HG03280 (cell line): ENCODE measurements around the gene LRRK1.

Experiments
- ATAC-seq: cut with Tn5 transposase; IDR thresholded peaks from one replicate; pipeline ENCODE4 v1.9.1; 2021; ENCODE audit warnings: mild to moderate bottlenecking, moderate library complexity; ENCODE audit not compliant: unreplicated experiment

Gene LRRK1

DNA sequence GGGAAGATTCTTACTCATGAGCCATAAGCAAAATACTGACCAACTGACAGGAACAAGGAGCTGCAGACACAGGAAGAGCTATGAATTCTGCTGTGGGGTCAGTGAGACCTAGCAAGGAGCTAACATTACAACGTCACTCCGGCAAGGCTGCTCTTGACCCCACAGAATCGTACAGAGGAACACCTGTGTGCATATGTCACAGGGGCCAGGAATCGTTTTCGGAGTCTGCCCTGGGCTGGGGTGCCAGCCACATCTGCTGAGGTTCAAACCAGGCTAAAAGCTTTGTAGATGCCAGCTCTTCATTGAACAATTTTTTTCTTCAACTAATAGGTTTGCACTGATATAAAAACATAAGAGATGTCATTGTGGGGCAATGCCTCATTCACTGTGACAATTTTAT is 82.6 kb downstream of the LRRK1 start:
- no peak for ATAC-seq

- no peak for ATAC-seq
Measured at GRCh38 chr15:101003081-101003480, 83.9 kb downstream of the LRRK1 start.

DNA sequence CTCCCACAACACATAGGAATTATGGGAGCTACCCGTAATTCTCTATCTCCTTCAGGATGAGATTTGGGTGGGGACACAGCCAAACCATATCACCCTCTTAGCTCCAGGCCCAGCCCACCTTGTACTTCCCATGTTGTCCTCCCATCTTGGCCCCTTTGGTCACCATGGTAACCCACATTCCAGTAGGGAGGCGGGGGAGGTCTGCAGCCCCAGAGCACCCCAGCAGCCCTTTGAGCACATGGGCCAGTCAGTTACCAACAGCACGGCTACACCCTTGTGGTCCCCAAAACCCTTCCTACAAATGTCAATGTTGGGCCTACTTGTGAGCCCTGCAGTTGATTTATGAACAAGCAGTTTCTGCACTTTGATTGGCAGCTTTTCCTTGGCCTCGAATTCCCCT is 84.5 kb downstream of the LRRK1 start:
- no peak for ATAC-seq

- no peak for ATAC-seq
Measured at GRCh38 chr15:101004500-101004899, 85.3 kb downstream of the LRRK1 start.

GRCh38 chr15:101004986-101005747 is 86.0 kb downstream of the LRRK1 start:
- ATAC-seq = no peak

DNA sequence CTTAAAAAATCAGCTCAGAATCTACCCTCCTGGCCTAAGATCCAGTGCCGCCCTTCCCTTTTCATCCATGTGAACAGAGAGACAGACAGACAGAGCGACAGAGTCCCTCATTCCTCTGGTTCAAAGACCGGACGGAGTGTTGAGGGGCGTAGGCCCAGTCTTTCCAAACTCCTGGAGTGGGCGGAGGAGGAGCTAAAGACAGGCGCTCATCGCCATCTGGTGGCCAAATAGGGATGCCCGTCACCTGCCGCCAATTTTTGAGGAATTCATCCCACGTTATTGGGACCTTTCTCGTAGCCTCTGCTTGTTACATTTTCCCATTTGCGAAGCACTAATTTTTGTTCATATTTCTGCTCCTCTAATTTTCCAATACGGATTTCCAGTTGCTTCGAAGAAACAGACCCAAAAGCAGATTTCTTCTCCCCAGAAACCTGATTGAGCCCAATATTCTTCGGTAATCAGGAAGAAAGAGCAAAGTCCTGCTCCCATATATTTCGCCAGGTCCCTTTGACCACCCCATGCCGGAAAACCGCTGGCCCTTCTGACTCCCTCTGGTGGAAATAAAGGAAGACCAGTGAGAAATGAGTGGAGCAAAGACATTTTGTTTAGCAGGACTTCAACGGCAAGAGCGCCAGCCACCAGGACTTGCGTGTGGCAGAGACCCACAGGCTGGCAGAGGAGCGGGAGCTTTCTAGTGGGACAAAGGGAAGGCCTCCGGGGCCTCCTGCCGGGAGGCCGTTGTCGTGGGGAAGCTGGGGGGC is 88.0 kb downstream of the LRRK1 start:
- no peak for ATAC-seq

DNA sequence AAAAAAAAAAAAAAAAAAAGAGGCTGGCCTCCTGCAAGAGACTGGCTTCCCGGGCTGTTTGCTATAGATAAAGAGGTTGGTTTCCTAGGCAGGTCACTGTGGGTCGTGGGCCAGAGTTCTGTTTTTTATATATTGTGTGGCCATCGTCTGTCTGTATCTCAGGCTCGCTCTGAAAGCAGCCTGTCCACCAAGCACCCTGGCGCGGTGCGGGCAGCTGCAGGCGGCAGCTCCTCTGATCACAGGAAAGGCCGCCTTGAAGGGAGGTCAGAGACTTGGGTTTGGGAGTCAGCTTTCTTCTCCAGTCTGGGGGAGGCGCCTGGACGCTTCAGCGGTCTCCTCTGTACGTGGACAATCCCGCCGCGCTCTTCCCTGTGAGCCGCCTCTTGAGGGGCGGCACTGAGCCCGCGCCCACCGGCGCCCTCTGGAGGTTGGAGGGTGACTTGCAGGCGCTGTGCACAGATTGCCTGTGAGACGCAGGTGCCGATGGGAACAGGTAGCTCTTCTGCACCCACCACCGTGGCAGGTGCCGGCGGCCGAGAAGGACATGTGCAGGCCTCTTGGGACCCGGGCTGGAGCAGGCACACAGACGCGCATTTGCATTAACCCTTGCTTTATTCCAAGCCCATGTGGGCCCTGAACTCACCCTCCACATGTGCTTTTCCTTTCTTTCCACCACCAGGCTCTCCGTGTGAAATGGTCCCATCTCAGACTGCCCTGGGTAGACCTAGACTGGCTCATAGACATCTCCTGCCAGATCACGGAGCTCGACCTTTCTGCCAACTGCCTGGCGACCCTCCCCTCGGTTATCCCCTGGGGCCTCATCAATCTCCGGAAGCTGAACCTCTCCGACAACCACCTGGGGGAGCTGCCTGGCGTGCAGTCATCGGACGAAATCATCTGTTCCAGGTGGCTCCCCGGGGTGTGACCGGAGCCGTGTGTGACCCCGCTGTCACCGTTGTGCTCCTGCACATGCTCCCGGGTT is 89.3 kb downstream of the LRRK1 start:
- ATAC-seq = peak; percentile 84

DNA sequence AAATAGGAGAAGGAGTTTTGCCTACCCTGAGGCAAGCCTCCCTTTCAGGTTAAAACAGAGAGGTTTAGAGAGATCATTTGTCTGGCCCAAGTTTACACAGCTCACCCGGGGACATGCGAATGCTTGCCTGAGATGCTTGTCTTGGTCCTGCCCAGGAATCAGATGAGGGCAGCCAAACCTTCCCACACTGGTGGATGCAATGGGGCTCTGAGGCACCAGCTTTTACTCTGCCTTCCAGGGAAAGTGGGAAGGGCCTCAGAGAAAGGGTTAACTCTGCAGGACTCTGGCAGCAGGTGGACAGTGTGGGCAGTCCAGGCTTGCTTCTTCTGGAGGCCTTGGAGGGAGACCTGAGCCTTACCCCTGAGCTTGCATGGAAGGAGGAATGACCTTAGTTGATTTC is 90.0 kb downstream of the LRRK1 start:
- ATAC-seq = no peak

GRCh38 chr15:101010781-101011180 is 91.6 kb downstream of the LRRK1 start:
- ATAC-seq = no peak

- ATAC-seq = no peak
Measured at GRCh38 chr15:101012326-101013200, 93.4 kb downstream of the LRRK1 start.

DNA sequence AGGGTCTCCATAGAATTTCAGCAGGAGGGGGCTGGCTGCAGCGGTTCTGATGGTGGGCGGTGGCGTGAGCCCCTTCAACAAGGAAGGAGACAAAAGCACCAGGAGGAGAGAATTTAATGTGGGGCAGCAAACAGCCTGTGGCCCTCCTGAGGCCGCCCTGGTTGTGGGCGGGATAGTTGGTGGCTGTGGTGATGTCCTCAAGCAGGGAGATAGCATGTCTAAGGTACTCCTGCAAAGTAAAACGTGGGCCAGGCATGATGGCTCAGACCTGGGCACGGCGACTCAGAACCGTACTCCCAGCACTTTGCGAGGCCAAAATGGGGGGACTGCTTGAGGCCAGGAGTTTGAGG is 94.0 kb downstream of the LRRK1 start:
- no peak for ATAC-seq

DNA sequence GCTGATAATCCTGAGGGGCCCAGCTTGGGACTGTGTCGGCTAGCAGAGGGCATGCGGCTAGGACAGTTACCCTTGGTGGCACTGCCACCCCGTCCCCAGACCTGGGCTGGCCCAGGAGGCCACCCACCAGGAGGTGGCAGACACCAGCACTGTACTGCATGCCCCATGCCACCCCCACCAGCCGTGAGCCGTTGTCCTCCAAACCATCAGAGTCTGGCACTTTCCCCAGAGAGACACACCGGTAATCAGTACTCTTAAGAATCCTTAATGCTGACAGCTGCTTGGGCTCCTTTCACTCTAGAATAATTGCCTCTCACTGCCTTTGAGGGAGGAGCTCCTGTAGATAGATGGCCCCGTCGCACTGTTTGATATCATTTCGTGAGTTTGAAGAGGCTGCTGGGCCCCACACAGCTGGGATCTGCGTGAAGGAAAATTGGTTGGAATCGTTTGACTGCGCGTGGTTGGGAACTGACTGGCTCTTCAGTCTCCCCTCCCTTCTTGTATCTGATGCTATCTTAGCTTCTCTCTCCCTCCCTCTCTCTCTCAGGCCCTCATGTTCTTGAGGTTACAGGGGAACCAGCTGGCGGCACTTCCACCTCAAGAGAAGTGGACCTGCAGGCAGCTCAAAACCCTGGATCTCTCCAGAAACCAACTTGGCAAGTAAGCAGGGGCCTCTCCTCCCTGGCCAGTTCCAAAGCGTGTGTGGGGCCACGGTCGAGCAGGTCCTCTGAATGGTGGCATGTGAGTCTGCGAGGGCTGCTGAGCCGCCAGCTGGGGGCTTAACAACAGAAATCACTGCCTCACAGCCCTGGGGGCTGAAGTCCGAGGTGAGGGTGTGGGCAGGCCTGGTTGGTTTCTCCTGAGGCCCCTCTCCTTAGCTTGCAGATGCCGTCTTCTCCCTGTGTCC is 94.9 kb downstream of the LRRK1 start:
- no peak for ATAC-seq

- ATAC-seq = no peak
Measured at GRCh38 chr15:101014921-101015841, 96.0 kb downstream of the LRRK1 start.

DNA sequence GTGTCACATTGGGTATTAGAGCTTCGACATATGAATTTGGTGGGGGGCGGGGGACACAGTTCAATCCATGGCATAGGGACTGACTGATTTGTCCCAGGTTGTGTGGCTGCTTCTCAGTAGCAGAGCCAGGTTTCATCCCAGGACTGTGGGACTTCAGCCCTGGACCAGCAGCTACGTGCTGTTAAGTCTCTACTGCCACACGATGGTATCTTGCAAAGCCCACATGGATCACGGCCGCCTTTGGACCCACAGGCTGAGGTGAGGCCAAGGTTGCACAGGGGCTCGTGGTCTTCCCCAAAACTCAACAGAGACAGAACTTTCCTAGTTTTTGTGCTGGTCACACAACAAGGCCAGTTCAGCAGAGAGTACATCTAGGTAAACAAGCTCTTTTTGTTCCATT is 97.4 kb downstream of the LRRK1 start:
- no peak for ATAC-seq

DNA sequence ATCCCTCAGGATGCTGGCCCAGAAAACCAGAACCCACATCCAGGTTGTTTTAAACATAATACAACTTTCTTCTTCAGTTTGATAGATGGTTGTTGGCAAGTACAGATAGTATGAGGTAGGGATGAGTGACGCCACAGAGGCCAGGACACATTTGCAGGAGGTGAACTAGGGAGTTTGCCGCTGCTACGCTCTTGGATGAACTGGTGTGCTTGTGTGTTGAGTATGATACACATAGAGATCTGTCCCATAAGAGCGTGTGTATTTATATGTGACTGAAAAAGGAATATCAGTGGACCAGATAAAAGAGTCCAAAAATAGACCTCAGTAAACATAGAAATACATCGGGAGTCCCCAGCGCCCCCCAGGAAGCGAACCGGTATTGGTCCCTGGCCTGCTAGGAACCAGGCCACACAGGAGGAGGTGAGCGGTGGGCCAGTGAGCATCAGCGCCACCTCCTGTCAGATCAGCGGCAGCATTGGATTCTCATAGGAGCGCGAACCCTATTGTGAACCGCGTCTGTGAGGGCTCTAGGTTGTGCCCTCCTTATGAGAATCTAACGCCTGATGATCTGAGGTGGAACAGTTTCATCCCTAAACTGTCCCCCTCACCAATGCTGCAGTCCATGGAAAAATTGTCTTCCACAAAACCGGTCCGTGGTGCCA is 98.1 kb downstream of the LRRK1 start:
- no peak for ATAC-seq

DNA sequence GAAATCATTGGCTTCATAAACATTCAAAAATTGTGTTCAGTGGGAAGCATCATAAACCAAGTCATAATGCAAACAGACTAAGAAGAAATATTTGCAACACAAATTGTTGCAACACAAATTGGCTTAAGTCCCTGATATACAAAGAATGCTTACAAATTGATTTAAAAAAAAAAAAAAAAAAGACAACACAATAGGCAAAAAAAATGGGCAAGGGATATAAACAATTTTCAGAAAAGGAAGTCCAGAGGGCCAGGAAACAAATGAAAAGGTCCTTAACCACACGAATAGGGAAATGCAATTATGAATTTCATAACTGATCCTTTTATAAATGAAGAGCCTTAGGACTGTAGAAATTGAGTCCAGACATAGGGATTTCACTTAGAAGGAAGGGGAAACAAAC is 98.9 kb downstream of the LRRK1 start:
- no peak for ATAC-seq

DNA sequence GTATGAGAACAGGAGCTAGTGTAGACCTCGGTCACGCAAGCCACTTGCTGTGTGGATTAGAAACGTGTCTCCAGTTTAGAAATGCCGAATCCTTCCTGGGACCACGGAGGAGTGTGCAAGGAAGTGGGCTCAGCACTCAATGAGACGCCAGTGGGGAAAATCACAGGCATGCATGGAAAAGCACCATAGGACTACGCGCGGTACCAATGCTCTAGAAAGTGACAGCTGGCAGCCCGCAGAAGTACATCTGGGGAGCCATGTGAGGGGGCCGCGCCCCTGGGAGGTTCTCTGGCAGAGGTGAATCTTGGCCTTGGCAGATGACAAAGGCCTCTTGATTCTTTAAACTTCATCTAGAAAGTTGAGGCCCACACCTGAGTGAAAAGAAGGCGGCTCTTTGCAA is 99.3 kb downstream of the LRRK1 start:
- no peak for ATAC-seq

DNA sequence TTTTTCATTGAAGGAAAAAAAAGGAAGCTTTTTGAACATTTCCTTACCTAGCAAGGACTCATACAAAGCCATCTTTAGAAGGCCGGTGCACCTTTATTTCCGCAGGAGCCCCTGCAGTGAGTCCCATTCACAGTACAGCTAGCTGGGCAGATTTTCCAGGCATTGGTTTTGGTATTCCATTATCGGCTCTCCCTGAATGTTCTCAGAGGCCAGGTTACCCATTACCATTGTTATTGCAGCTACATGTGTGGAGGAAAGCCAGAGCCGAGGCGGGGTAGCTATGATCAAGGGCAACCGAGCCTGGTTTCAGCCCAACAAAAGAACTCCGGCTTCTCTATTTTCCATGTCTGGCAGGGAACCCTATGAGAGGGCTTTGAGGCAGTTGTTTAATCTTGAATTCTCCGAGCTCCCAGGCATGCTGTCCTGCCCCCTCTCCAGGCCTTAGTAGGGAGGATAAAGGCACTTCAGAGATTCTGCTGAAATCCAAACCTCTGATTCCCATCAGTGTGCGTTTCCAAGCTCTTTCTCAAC is 100.3 kb downstream of the LRRK1 start:
- ATAC-seq = no peak
